Stimulated activated CD4-positive, alpha-beta T cell treated with anti-CD3 and anti-CD28 coated beads, TNF-alpha, amount 100 ng/mL, for 1 hour (primary cell): Measurements from ENCODE around the gene DTWD2.
"Not testable (repeated sequence)": the region's sequence is repeated elsewhere in the genome, so short reads cannot be mapped to it uniquely, and the experiment has no call there.

ENCODE experiments used
- DNase-seq, 3 donors: peaks; one replicate each; pipeline ENCODE4 v3.0.0-alpha.2; 2020; ENCODE audit warnings: low read depth in 3 of 3, low spot score in 1 of 3

The DTWD2 gene

DNA sequence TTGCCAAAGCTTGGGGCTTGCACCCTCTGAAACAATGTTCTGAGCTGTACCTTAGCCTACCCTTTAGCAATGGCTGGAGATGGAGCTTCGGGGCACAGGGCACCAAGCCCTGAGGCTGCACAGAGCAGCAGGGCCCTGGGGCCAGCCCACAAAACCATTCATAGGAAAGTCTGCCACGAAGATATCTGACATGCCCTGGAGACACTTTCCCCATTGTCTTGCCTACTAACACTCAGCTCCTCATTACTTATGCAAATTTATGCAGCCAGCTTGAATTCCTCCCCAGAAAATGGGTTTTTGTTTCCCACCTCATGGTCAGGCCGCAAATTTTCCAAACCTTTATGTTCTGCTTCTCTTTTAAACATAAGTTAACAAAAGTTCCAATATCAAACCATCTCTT, 105.7 kb downstream of the DTWD2 start:
- no peak for DNase-seq

DNA sequence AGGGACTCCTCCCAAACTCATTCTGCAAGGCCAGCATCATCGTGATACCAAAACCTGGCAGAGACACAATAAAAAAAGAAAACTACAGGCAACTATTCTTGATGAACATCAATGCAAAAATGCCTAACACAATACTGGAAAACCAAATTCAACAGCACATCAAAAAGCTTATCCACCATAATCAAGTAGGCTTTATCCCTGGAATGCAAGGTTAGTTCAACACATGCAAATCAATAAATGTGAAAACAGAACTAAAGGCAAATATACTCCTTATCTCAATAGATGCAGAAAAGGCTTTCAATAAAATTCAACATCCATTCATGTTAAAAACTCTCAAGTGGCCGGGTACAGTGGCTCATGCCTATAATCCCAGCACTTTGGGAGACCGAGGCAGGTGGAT, 111.5 kb downstream of the DTWD2 start:
- not testable (repeated sequence) for DNase-seq

- no peak for DNase-seq
Measured at GRCh38 chr5:118875131-118875530, 113.2 kb downstream of the DTWD2 start.

GRCh38 chr5:118873417-118873816, 114.9 kb downstream of the DTWD2 start:
- no peak for DNase-seq

DNA sequence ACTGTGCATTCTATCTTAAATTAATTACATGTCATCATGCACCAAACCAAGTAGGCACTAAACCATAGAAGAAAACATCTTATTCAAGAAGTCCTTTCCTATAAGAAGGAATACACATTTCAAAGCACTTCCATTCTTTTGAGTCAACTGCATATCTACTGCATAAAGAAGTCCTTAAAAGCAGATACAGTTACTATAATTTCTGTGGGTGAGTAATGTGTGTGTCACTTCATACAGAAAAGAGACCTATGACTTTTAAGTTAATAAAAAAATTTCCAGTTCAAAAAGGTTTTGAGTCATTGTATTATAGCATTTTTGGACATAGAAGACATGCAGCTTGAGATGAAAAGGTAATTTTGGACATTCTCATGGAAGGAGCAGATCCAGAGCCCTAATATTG, 125.0 kb downstream of the DTWD2 start:
- no peak for DNase-seq

DNA sequence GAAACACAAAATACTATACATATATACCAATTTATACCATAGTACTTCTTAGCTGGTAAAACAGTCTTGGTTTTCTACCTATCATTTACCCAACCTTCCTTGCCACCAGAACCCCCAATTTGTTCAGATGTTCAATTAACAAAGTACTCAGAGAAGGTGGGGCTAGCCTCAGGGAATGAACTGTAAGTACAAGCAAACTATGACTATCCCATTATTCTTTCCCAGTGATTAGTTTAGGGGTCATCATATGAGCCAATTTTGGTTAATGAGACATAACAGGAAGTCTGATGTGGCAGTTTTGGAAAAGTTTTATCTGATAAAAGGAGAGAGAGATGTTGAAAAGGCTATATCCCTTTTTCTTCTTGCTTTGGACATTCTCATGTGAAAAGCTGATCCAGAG, 125.8 kb downstream of the DTWD2 start:
- no peak for DNase-seq

GRCh38 chr5:118857700-118858099, 130.6 kb downstream of the DTWD2 start:
- no peak for DNase-seq

- no peak for DNase-seq
Measured at GRCh38 chr5:118854819-118855218, 133.5 kb downstream of the DTWD2 start.

DNA sequence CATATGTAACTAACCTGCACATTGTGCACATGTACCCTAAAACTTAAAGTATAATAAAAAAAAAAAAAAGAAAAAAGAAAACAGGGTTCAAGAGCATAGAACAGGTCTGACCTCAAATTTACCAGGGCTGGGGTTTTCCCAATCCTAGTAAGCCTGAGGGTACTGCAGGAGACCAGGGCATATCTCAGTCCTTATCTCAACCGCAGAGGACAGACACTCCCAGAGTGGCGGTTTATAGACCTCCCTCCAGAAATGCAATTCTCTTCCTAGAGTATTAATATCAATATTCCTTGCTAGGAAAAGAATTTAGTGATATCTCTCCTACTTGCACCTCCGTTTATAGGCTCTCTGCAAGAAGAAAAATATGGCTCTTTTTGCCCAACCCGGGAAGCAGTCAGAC, 136.6 kb downstream of the DTWD2 start:
- DNase-seq: not testable (repeated sequence)

GRCh38 chr5:118849507-118849906, 138.8 kb downstream of the DTWD2 start:
- DNase-seq: not testable (repeated sequence)

- no peak for DNase-seq
Measured at GRCh38 chr5:118844351-118844750, 144.0 kb downstream of the DTWD2 start.

GRCh38 chr5:118834710-118835109, 153.6 kb downstream of the DTWD2 start:
- DNase-seq: no peak

GRCh38 chr5:118832974-118833373, 155.4 kb downstream of the DTWD2 start:
- no peak for DNase-seq

GRCh38 chr5:118825226-118825625, 163.1 kb downstream of the DTWD2 start:
- no peak for DNase-seq

DNA sequence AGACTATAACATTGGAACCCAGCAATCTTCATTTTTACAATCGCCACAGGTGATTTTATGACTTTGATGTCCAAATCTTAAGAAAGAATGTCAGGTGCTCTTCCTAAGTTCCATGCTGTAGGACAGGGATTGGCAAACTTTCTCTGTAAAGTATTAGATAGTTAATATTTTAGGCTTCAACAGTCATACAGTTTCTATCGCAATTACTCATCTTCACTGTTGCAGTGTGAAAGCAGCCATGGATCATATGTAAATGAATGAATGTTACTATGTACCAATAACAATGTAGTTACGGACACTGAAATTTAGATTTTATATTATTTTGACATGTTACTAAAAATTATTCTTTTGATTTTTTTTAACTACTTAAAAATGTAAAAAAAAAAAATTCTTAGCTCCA, 169.7 kb downstream of the DTWD2 start:
- DNase-seq: no peak

GRCh38 chr5:118808441-118808840, 179.9 kb downstream of the DTWD2 start:
- DNase-seq: no peak

DNA sequence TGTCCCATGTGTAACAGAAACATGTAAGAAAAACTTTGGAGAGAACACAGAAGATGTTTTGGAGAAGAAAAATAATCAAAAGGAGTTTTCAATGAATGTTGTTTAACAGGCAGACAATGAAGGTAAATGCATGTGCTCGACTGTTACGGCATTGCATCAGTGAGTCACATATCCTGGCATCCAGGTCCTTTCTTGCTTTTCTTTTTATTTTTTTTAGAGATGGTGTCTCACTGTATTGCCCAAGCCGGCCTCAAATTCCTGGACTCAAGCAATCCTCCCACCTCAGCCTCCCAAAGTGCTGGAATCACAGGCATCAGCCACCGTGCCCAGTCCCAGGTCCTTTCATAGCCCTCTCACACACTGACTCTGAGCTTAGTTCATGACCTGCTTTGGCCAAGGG, 181.8 kb downstream of the DTWD2 start:
- DNase-seq: no peak

DNA sequence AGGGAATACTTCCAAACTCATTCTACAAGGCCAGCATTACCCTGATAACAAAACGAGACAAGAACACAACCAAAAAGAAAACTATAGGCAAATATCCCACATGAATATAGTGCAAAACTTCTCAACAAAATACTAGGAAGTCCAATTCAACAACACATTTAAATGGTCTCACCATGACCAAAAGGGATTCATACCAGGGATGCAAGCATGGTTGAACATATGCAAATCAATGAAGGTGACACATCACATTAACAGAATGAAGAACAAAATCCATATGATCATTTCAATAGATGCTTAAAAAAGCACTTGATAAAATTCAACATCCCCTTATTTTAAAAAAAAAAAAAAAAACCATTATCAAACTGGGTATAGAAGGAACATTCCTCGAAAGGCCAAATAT, 186.0 kb downstream of the DTWD2 start:
- DNase-seq: no peak

DNA sequence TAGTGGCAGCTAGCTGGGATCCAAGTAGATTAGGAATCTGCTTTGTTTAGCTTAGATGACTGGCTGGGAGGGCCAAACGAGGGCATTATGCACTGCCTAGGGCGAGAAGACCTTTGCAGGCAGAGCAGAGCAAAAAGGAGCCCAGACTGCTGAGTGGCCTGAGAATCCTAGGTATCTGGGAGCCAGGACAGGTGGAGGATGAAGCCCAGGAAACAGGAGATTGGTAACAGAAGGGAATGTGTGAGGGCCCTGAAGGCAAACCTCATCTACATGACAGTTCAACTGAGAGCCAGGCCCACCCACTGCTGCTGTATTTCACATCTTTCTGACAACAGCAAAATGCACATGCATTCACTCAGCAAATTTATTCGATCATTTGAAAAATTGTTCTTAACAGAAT, 192.3 kb downstream of the DTWD2 start:
- DNase-seq: no peak

GRCh38 chr5:118794281-118794680, 194.1 kb downstream of the DTWD2 start:
- no peak for DNase-seq

- no peak for DNase-seq
Measured at GRCh38 chr5:118793652-118794051, 194.7 kb downstream of the DTWD2 start.

GRCh38 chr5:118793091-118793490, 195.3 kb downstream of the DTWD2 start:
- DNase-seq: no peak

GRCh38 chr5:118791926-118792734, 196.2 kb downstream of the DTWD2 start:
- DNase-seq: no peak
